Measurements from ENCODE around the gene SCARB1.

Gene SCARB1

DNA sequence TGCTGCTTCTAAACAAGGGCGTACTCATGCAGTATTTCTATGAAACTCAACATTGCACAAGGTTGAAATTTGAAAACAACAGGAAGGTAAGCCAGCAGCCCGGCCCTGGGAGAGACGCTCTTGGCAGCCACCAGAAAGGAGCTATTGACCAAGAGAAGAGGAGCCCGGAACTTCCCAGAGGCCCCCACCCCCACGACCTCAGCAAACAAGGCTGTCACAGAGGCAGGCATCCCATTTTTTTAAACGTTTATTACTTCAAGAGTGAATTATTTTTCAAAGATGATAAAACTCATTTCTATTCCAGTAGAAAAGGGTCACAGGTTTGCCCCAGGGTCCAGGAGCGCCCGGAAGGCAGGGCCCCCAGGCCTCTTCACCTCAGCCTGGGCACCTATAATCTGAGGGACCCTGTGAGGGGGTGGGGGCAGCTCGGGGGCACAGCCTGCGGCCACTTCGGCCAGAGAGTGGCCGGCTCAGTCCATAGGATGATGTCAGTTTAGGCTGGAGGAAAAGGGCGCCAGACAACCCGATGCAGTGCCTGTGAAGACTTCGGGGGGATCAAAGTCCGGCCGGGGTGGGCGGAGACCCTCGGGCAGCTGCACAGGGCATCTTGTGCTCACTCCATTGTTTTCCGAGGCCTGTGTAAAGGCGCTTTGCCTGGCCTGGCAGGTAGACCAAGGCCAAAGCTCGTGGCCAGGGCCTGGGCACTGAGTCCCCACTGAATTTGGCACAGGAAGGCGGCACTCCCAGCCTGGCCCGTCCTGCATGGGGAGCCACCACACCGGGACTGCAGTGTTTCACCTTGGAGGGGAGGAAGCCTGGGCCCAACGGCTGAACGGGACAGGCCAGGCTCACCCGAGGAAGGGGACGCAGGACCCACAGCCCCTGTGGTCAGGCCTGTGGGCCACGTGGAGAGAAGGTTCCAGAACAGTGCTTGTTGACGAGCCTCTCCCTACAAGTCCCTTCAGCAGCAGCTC is 86.0 kb downstream of the SCARB1 start:
- Mint-ChIP-seq H3K4me1 (peaks cover 4% of the 10 kb centered on the region), H3K36me3 (ENCODE audit: low read depth) (peaks cover under 1% of the 10 kb centered on the region), H3K27me3 (ENCODE audit: low read depth, poor library complexity) (peaks cover 5% of the 10 kb centered on the region), H3K9me3 (peaks cover 11% of the 10 kb centered on the region), H3K4me3 (no peak overlapping the region), H3K27ac (no peak overlapping the region)
- TF ChIP-seq, protein P1, sequence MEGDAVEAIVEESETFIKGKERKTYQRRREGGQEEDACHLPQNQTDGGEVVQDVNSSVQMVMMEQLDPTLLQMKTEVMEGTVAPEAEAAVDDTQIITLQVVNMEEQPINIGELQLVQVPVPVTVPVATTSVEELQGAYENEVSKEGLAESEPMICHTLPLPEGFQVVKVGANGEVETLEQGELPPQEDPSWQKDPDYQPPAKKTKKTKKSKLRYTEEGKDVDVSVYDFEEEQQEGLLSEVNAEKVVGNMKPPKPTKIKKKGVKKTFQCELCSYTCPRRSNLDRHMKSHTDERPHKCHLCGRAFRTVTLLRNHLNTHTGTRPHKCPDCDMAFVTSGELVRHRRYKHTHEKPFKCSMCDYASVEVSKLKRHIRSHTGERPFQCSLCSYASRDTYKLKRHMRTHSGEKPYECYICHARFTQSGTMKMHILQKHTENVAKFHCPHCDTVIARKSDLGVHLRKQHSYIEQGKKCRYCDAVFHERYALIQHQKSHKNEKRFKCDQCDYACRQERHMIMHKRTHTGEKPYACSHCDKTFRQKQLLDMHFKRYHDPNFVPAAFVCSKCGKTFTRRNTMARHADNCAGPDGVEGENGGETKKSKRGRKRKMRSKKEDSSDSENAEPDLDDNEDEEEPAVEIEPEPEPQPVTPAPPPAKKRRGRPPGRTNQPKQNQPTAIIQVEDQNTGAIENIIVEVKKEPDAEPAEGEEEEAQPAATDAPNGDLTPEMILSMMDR (IDR thresholded peaks at IDR 0.05) = no peak
- DNase-seq = no peak

DNA sequence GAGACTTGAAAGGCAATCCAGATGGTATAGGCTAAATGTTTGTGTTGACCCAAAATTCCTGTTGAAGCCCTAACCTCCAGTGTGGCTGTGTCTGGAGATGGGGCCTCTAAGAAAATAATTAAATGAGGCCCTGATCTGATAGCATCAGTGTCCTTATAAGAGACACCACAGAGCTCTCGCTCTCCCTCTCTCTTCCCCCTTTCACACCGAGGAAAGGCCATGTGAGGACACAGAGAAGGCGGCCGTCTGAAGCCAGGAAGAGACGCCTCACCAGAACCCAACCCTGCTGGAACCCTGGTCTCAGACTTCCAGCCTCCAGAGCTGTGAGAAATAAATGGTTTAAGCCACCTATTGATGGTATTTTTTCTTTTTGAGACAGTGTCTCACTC is 87.5 kb downstream of the SCARB1 start:
- H3K4me1 Mint-ChIP-seq = peaks cover 10% of the 10 kb centered on the region
- H3K9me3 Mint-ChIP-seq = peaks cover 11% of the 10 kb centered on the region

DNA sequence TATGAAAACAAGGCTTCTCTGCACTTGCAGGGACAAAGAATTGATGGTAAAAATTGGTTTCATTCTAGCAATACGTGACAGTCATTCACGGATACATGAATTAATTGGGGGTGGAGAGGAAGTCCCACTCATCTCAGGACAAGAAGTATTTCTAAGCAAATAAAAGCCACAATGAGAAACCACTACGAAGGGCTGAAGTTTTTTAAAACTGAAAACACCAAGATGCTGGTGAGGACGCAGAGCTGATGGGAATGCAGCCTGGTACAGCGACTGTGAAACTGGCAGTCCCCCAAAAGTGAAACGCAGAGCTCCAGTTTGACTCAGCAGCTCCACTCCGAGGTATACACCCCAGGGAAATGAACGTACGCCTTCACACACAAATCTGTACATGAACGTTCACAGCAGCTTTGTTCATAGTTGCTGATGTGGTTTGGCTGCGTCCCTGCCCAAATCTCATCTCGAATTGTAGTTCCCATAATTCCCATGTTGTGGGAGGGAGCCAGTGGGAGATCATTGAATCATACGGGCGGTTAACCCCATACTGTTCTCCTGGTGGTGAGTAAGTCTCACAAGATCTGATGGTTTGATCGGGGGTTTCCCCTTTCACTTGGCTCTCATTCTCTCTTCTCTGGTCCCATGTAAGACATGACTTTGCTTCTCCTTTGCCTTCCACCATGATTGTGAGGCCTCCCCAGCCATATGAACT is 89.0 kb downstream of the SCARB1 start:
- H3K4me3 Mint-ChIP-seq = no peak overlapping the region
- H3K27ac Mint-ChIP-seq = no peak overlapping the region
- peaks cover 11% of the 10 kb centered on the region for H3K9me3 Mint-ChIP-seq
- DNase-seq = no peak
- H3K36me3 Mint-ChIP-seq (ENCODE audit: low read depth) = no peaks in the 10 kb centered on the region
- H3K4me1 Mint-ChIP-seq = peaks cover 10% of the 10 kb centered on the region
- H3K27me3 Mint-ChIP-seq (ENCODE audit: low read depth, poor library complexity) = peaks cover 32% of the 10 kb centered on the region
- TF ChIP-seq, protein P1 (IDR thresholded peaks at IDR 0.05) = no peak

More for the DNA sequence above, 87.5 kb downstream of the SCARB1 start:
- Mint-ChIP-seq H3K27me3 (ENCODE audit: low read depth, poor library complexity) (peaks cover 21% of the 10 kb centered on the region), H3K4me3 (no peak overlapping the region), H3K36me3 (ENCODE audit: low read depth) (no peaks in the 10 kb centered on the region), H3K27ac (no peak overlapping the region)
- TF ChIP-seq, protein P1 (IDR thresholded peaks at IDR 0.05) = no peak
- no peak for DNase-seq

DNA sequence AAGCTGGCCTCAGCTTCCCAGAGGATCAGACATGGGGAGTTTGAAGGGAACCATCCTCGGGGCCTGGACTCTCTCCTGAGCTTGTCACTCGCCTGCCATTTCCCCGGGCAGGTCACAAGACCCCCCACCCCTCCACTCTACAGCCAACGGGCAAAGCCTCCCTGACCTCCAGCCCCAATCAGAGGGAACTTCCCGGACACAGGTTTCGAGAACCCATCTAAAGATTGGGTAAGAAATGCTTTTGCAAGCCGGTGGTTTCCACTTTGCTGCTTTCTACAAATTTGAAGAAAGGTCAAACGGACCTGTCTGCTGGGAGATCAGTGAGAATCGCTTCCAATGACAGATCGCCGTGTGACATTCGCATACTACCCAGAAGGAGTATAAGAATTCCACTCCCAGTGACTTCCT is 89.6 kb downstream of the SCARB1 start:
- Mint-ChIP-seq H3K27ac (no peak overlapping the region), H3K4me1 (peaks cover 10% of the 10 kb centered on the region), H3K4me3 (no peak overlapping the region), H3K36me3 (ENCODE audit: low read depth) (no peaks in the 10 kb centered on the region), H3K27me3 (ENCODE audit: low read depth, poor library complexity) (peaks cover 34% of the 10 kb centered on the region), H3K9me3 (peaks cover 11% of the 10 kb centered on the region)
- no peak for DNase-seq
- TF ChIP-seq, protein P1 (IDR thresholded peaks at IDR 0.05) = no peak

DNA sequence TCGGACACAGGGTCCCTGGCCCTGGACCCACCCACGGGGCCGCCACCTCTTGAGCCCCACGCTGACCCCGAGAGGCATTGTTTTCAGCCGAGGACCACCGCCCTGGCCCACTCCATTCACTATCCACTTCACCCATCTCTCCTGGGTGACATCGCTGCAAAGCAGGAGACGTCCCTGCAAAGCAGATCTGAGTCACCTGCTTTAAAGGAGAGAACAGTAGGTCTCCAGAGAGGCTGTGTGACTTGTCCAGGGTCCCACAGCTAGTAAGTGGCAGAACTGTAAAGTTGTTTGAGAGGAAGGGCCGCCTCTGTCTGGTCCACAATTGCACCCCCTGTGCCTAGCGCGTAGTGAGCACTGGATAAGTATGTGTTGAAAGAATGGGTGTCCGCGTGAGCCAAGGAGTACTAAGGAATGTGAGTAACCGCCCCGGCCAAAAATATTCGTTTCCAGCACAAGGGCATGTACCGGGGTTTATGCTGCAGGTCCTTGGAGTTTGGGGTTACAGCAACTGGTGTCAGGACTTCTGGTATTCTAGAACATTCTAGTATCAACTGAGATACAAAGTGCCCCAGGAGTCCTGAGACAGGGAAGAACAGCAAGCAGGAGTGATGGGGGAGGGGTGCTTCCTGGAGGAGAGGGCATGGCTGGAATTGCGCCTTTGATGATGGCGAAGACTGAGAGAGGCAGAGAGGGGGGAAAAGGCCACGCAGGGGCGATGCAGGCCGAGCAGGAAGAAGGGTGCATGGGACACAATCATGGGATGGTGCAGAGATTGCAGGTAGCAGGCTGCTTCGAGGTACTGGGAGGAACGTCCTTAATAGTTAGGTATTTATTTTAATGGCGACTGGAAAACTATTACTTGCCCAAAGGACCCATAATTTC is 91.1 kb downstream of the SCARB1 start:
- H3K4me1 Mint-ChIP-seq = peaks cover 18% of the 10 kb centered on the region

More for the DNA sequence above, 91.1 kb downstream of the SCARB1 start:
- Mint-ChIP-seq H3K9me3 (peaks cover 11% of the 10 kb centered on the region), H3K4me3 (no peak overlapping the region), H3K36me3 (ENCODE audit: low read depth) (no peaks in the 10 kb centered on the region), H3K27ac (no peak overlapping the region), H3K27me3 (ENCODE audit: low read depth, poor library complexity) (peaks cover 34% of the 10 kb centered on the region)
- no peak for DNase-seq
- TF ChIP-seq, protein P1 (IDR thresholded peaks at IDR 0.05) = no peak
